SK-N-MC (cell line): ENCODE measurements around the gene PDE4C.

Experiments used
- DNase-seq: peaks from one replicate; pipeline ENCODE4 v3.0.0-alpha.2; 2011; ENCODE audit warnings: low read depth, low spot score
- H3K27ac ChIP-seq: fragments of 200-600 bp; sonication (generic); 2 replicates; pipeline ENCODE4 v1.5.1; 2016; ENCODE audit warnings: mixed run types
- H3K36me3 ChIP-seq: fragments of 200-600 bp; sonication (generic); 2 replicates; pipeline ENCODE4 v1.6.1; 2017; ENCODE audit warnings: antibody characterized with exemption, low read length, mixed read lengths; ENCODE audit not compliant: insufficient read depth
- H3K4me3 ChIP-seq: fragments of 200-600 bp; sonication (generic); 2 replicates; pipeline ENCODE4 v1.5.1; 2016
- H3K9ac ChIP-seq: fragments of 200-600 bp; sonication (generic); 2 replicates; pipeline ENCODE4 v1.8.0; 2017; ENCODE audit warnings: mixed run types, mixed read lengths; ENCODE audit not compliant: insufficient read length
- H3K9me3 ChIP-seq: fragments of 200-600 bp; sonication (generic); 2 replicates; pipeline ENCODE4 v1.6.1; 2017; ENCODE audit warnings: low read depth, mild to moderate bottlenecking, antibody characterized with exemption, low read length, moderate library complexity, mixed read lengths
- EZH2 ChIP-seq: fragments of 200-600 bp; sonication (generic); IDR thresholded peaks from one replicate; pipeline ENCODE4 v1.6.1; 2017; ENCODE audit warnings: antibody characterized with exemption
- FOXP2 ChIP-seq: optimal IDR thresholded peaks from 2 replicates; pipeline ENCODE3; 2011; ENCODE audit warnings: mild to moderate bottlenecking, moderate library complexity; ENCODE audit not compliant: insufficient read depth; ENCODE audit errors: extremely low read length, control extremely low read depth
- POLR2AphosphoS5 ChIP-seq: IDR thresholded peaks from 2 replicates; pipeline ENCODE4 v1.6.1; 2012; ENCODE audit warnings: mild to moderate bottlenecking, low read depth, low read length, borderline replicate concordance

PDE4C gene

DNA sequence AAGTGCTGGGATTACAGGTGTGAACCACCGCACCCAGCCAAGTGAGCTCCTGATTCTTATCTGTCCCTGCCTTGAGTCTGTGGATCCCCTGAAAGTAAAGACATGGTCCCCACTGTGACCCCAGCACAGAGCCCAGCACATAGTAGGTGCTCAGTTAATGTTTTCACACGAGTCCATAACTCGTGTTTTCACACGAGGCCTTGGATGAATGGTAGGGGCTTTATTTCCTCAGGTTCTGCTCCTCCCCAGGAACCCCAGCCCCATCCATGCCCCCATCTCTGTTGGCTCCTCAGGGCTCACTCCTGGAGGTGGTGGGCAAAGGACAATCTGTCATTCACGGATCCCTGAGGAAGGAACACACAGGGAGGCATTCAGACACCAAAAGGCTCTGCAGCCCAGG lies 23.6 kb upstream of the PDE4C start:
- Histone ChIP-seq H3K9ac (no peak overlapping the region), H3K4me3 (no peak overlapping the region), H3K36me3 (no peaks in the 10 kb centered on the region), H3K9me3 (no peaks in the 10 kb centered on the region), H3K27ac (no peak overlapping the region)
- TF ChIP-seq EZH2, result no peak
- TF ChIP-seq POLR2AphosphoS5, result no peak
- TF ChIP-seq FOXP2, result no peak
- no peak for DNase-seq

DNA sequence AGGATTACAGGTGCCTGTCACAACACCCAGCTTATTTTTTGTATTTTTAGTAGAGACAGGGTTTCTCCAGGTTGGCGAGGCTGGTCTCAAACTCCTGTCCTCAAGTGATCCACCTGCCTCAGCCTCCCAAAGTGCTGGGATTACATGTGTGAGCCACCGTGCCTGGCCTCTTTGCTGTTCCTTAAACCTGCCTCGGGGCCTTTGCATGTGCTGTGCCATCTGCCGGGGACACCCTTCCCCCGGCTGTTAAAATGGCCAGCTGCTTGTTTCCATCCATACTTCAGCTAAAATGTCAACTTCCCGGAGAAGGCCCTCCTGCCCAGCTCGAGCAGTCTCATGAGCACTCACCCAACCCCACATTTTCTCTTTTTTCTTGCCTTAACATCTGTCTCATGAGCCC lies 19.1 kb upstream of the PDE4C start:
- no peaks in the 10 kb centered on the region for H3K36me3 ChIP-seq

DNA sequence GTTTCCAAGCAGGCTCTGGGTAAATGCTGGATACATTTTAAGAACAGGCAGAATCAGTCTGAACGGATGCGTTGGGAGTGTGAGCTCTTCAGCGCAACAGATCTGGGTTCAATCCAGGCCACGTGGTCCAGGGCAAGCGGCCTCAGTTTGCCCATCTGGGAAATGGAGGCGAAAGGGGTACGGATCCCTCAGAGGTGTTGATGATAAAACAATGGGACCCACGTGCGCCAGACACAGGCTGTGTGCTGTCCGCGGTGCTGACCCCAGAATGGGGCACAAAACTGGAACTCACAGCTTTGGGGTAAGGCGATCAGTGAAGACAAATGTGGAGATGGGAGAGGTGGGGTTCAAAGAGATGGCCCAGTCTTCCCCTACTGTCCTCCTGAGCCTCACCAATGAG lies 13.1 kb upstream of the PDE4C start:
- TF ChIP-seq FOXP2 (no peak), EZH2 (no peak), POLR2AphosphoS5 (no peak)
- H3K36me3 ChIP-seq, result no peaks in the 10 kb centered on the region
- DNase-seq, result no peak

More for the DNA sequence above, 19.1 kb upstream of the PDE4C start:
- H3K27ac ChIP-seq, result no peak overlapping the region
- H3K4me3 ChIP-seq, result no peak overlapping the region
- H3K9ac ChIP-seq, result no peak overlapping the region
- no peak for DNase-seq
- H3K9me3 ChIP-seq, result no peaks in the 10 kb centered on the region
- TF ChIP-seq FOXP2 (no peak), EZH2 (no peak), POLR2AphosphoS5 (no peak)

DNA sequence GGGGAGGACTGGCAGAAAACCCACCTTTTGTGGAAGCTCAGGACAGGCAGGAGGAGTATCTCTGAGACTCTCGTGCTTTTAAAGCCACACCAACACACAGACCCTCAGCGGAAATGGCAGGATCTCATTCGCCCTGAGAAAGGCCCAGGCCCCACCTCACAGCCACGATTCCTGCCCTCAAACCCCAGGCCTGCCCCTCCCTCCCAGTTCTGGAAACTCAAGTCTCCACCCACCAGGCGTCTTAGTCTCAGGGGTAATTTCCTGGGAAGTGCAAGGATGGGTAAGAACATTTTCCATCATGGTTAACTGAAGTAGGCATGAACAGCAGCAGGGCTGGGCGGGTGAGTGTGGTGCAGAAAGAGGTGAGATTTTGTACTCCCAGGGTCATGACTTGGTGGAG lies 8.0 kb upstream of the PDE4C start:
- H3K27ac ChIP-seq, result no peak overlapping the region
- no peaks in the 10 kb centered on the region for H3K9me3 ChIP-seq
- H3K36me3 ChIP-seq, result no peaks in the 10 kb centered on the region
- H3K4me3 ChIP-seq, result no peak overlapping the region
- no peak overlapping the region for H3K9ac ChIP-seq
- TF ChIP-seq FOXP2 (no peak), EZH2 (no peak), POLR2AphosphoS5 (no peak)
- DNase-seq, result no peak

More for the DNA sequence above, 13.1 kb upstream of the PDE4C start:
- H3K9me3 ChIP-seq, result no peaks in the 10 kb centered on the region
- H3K27ac ChIP-seq, result no peak overlapping the region
- no peak overlapping the region for H3K4me3 ChIP-seq
- no peak overlapping the region for H3K9ac ChIP-seq

DNA sequence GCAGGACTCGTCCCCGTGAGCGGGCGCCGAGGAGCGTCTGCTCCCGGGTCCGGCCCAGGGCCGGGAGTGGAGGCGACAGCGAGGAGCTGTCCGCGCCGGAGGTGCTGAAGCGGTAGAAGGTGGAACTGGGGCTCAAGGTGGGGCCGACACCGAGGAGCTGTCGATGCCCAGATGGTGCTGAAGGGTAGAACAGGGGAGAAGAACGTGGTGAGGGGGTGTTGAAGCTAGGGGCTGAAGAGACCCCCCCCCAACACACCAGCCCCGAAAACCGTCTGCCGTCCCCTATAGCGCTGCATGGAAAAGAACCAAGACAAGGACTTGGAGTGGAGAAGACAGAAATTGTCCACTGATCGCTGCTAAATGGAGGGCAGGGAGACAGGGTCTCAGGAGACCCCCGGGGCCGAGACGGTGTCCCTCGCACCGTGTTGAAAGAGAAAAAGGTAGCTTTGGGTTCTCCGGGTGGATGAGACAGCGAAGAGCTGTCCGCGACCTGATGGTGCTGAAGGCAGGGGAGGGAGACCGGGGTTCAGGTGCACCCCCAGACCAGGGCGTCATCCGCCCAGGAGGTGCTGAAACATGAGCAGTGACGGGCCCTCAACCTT lies 7.1 kb upstream of the PDE4C start:
- no peak for DNase-seq
- no peak overlapping the region for H3K4me3 ChIP-seq
- H3K27ac ChIP-seq, result no peak overlapping the region
- no peaks in the 10 kb centered on the region for H3K36me3 ChIP-seq
- no peak overlapping the region for H3K9ac ChIP-seq
- no peaks in the 10 kb centered on the region for H3K9me3 ChIP-seq
- TF ChIP-seq FOXP2, result no peak
- no peak for TF ChIP-seq EZH2
- TF ChIP-seq POLR2AphosphoS5, result no peak

DNA sequence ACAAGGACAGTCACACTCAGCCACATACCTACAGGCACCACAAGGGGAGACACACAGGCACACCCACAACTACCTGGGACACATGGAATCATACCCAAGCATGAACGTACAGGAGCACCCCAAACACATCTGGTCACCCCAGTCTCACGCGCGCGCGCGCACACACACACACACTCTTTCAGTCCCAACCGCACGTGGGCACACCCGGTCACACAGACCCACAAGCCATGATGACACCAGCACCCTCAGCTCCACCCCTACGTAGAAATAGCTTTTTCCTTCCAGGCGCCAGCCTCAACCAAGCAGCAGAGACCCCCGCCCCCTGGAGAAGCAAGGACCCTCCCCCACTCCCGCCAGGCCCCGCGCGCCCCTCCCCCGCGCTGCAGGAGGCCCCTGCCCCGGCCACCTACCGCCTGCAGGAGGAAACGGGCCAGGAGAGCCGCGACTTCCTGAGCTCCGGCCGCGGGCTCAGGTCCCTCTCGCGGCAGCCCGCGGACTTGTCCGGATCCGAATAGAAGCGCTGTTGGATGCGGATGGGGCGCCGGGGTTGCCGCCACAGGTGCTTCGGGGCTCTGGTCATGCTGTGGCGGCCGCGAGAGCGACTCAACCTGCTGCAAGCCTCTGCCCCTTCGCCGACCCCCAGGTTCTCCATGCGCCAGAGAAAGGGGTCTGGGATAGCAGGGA lies 6.4 kb upstream of the PDE4C start:
- Histone ChIP-seq H3K9ac (no peak overlapping the region), H3K36me3 (no peaks in the 10 kb centered on the region), H3K4me3 (no peak overlapping the region), H3K9me3 (no peaks in the 10 kb centered on the region), H3K27ac (no peak overlapping the region)
- TF ChIP-seq POLR2AphosphoS5 (no peak), FOXP2 (no peak), EZH2 (no peak)
- no peak for DNase-seq

DNA sequence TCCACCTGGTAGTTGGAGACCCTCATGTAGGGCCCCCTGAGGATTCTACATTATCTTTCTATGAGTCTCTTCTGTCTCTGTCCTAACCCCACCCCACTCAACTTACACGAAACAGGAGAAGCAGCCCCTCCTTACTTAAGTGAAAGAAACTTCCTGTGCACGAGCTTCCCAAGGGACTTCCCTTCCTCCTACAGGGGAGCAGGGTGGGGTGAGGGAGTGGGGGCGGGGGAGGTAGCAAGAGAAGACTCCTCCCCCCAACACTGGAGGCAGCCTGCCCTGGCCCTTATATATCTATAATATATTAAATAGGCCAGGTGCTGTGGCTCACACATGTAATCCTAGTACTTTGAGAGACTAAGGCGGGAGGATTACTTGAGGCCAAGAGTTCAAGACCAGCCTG lies 5.5 kb upstream of the PDE4C start:
- Histone ChIP-seq H3K9ac (no peak overlapping the region), H3K36me3 (no peaks in the 10 kb centered on the region), H3K27ac (no peak overlapping the region), H3K9me3 (no peaks in the 10 kb centered on the region), H3K4me3 (no peak overlapping the region)
- DNase-seq, result peak; percentile 12
- no peak for TF ChIP-seq FOXP2
- TF ChIP-seq POLR2AphosphoS5, result no peak
- no peak for TF ChIP-seq EZH2

DNA sequence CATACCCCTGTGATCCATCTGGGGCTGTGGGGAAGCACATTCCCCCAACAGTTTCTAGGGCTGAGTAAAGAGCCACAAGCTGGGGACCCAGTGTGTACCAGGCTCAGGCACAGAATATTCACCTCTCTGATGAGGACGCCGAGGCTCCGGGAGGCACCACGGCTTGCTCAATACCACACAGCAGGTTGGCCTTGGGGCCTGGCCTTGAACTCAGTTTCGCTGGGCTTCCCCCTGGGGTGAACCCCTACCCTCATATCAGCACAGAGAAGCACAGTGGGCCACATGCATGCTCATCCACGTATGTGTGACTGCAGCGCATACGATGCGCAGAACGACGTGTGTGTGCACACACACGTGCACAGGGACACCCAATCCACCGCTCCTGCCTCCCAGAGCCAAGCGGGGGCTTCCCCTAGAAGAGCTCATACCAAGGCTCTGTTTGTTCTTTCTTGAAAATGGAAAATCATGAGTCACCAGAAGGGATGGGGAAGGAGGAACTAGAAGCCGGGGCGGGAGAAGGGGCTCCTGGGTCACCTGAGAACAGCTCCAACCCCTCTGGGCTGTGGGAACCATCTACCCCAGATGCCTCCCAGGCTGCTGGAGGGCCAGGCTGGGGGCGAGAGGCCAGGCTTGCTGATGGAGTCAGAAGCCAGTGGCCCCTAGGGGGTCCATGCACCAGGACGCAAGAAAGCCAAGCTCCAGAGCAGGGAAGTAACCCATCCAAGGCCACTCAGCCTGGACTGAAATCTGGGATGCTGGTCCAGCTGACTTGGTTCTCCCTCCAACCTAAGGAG lies 4.9 kb upstream of the PDE4C start:
- Histone ChIP-seq H3K27ac (no peak overlapping the region), H3K9me3 (no peaks in the 10 kb centered on the region), H3K36me3 (no peaks in the 10 kb centered on the region), H3K9ac (no peak overlapping the region), H3K4me3 (no peak overlapping the region)
- DNase-seq, result no peak
- TF ChIP-seq FOXP2 (no peak), POLR2AphosphoS5 (no peak)

DNA sequence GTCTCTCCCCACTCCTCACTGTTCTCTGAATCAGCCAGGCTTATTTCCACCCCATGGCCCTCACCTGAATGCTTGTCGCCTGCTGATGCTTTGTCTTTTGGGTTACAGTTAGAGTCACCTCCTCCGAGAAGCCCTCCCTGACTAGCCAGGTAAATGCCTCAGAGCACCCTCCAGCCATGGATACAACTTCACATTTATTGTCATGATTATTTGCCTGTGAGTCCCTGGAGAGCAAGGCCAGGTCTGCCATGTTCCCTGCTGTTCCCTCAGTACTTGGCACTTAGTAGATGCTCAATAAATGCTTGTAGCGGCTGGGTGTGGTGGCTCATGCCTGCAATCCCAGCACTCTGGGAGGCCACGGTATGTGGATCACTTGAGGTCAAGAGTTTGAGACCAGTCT lies 3.7 kb upstream of the PDE4C start:
- Histone ChIP-seq H3K4me3 (no peak overlapping the region), H3K9ac (no peak overlapping the region), H3K36me3 (no peaks in the 10 kb centered on the region), H3K9me3 (no peaks in the 10 kb centered on the region), H3K27ac (no peak overlapping the region)
- no peak for DNase-seq
- no peak for TF ChIP-seq FOXP2
